ENCODE data around the gene CFAP97D1. TPM values are rescaled to one million over a fixed set of nuclear protein-coding genes. Genes with fewer than 3 reads are reported as not detected.

The CFAP97D1 gene
- polyA plus RNA-seq, 2 of the 4 experiments (the other 2 are of a cell fraction) = not detected

DNA sequence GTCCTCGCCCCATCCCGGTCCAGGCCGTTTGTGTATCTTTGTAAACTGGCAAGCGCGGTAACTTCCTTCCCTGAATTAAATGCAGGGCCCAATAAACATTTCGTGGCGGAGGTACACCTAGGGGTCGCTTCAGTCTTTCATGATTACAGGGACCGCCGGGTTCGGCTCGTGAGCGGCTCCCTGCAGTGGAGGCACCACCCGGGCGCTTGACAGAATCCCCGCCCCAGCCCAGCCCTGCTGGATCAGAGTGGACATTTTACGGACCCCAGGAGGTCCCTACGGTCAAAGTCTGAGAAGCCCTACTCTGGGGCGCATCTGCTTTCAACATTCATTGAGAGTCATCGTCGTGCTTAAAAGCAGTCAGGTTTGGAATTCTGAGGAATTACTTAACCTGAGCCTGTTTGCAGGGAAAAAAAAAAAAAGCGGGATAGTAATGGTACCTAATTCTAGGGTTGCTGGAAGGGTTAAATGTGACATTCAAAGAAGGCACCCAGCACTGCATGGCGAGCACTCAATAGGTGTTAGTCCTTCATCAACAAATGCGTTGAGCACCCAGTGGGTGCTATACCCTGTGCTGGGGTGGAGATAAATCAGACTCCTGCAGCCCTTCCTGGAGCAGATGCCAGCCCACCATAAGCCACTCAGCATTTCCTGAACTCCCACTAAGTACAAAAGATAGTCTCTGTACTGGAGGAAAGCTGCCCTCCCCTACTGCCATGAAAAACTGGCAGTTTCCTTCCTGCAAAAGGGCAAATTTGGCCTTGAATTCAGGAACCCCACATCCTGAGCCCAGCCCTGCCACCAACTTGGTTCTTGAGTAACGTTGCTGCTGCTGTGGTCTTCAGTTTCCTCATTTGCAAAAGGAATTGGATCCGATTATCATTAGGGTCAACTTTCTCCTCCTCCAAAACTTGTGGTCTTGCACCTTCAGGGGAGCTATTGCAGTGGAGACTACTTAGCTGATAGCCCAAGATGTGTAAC is 800 bp upstream of the CFAP97D1 start (continued):
- TF ChIP-seq, protein P1, sequence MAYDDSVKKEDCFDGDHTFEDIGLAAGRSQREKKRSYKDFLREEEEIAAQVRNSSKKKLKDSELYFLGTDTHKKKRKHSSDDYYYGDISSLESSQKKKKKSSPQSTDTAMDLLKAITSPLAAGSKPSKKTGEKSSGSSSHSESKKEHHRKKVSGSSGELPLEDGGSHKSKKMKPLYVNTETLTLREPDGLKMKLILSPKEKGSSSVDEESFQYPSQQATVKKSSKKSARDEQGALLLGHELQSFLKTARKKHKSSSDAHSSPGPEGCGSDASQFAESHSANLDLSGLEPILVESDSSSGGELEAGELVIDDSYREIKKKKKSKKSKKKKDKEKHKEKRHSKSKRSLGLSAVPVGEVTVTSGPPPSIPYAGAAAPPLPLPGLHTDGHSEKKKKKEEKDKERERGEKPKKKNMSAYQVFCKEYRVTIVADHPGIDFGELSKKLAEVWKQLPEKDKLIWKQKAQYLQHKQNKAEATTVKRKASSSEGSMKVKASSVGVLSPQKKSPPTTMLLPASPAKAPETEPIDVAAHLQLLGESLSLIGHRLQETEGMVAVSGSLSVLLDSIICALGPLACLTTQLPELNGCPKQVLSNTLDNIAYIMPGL (CRISPR knock-in tag; IDR thresholded peaks at IDR 0.05; ENCODE audit: borderline replicate concordance) = no peak
- TF ChIP-seq SMC3 (IDR thresholded peaks at IDR 0.05) (peak; percentile 26; the same call in 1 of the 3 replicates), MYC (IDR thresholded peaks at IDR 0.05; ENCODE audit: borderline replicate concordance, low read length) (0 out of 2 replicates have a peak, but pooled peaks have one; percentile 83), GATA3 (IDR thresholded peaks at IDR 0.05; ENCODE audit: borderline replicate concordance) (no peak), BHLHE40 (IDR thresholded peaks at IDR 0.05; ENCODE audit: low read depth, low read length) (no peak), EHF (CRISPR knock-in tag; IDR thresholded peaks at IDR 0.05) (no peak), MAX (IDR thresholded peaks at IDR 0.05) (0 out of 2 replicates have a peak, but pooled peaks have one; percentile 14), POLR2AphosphoS2 (conservative IDR thresholded peaks at IDR 0.05; ENCODE audit: low read length) (no peak)

DNA sequence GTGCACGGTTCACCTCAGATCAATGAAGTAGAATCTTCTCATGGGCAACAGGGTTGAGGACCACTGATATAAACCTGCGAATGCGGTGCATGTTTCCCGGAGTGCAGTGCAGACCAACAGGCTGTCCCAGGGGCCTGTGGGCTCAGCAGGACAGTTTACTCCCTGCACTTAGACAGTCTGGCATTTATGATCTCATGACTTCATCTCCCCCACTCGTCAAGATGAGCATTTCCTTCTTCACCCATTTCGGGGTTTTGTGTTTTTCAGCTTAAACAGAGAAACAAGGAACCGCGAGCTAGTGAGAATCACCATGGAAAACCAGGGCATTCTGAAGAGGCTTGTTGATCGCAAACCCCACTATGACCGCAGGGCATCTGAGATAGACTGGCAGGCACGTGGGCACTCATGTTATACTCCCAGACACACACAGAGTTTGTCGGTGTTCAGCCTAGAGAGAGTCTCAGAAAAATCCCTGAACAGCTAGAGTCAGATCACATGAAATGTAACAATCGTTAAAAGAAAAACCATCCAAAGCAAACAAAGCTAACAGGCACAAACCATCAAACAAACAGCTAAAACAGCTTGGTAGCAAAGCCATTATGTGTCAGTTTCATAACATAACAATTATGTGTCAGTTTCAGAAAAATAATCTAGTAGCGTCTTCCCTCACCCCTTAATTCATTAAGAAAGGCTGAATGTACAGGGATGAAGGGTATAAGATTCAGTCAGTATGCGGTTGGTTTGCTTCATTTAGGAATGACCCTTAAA is 2.9 kb downstream of the CFAP97D1 start:
- no peak for FAIRE-seq
- 76% methylated on average over 15 of the region's 15 CpGs for WGBS (ENCODE audit: missing lambda C conversion rate)
- no peak overlapping the region for H3K27ac ChIP-seq
- H3K9me3 ChIP-seq = no peaks in the 10 kb centered on the region
- no peak for DNase-seq (ENCODE audit: low read depth in 1 of 2, low spot score in 1 of 2)
- no peak overlapping the region for H3K4me2 ChIP-seq
- peaks cover 4% of the 10 kb centered on the region for H3K4me1 ChIP-seq
- POLR2A ChIA-PET = no interaction called here
- H3K4me3 ChIP-seq = no peak overlapping the region
- CTCF ChIA-PET = interaction anchor here (0.9 to 7.6 kb wide), 6 partner anchors 16 to 64 kb away, joined by 3 to 54 read pairs (median 6); partner anchors contain the start of gene CD300LG
- TF ChIP-seq ZSCAN20 (CRISPR knock-in tag; IDR thresholded peaks at IDR 0.05) (no peak), NPAS2 (CRISPR knock-in tag; IDR thresholded peaks at IDR 0.05; ENCODE audit: borderline replicate concordance) (no peak), EP300 (IDR thresholded peaks at IDR 0.05) (no peak), FOXS1 (CRISPR knock-in tag; IDR thresholded peaks at IDR 0.05) (no peak), GATA3 (IDR thresholded peaks at IDR 0.05; ENCODE audit: borderline replicate concordance) (no peak), ZFP36 (IDR thresholded peaks at IDR 0.05; ENCODE audit: borderline replicate concordance, partially characterized antibody) (no peak)
- TF ChIP-seq, protein P2, sequence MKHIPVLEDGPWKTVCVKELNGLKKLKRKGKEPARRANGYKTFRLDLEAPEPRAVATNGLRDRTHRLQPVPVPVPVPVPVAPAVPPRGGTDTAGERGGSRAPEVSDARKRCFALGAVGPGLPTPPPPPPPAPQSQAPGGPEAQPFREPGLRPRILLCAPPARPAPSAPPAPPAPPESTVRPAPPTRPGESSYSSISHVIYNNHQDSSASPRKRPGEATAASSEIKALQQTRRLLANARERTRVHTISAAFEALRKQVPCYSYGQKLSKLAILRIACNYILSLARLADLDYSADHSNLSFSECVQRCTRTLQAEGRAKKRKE (CRISPR knock-in tag; IDR thresholded peaks at IDR 0.05; ENCODE audit: low read depth) = no peak
- TF ChIP-seq, protein P3, sequence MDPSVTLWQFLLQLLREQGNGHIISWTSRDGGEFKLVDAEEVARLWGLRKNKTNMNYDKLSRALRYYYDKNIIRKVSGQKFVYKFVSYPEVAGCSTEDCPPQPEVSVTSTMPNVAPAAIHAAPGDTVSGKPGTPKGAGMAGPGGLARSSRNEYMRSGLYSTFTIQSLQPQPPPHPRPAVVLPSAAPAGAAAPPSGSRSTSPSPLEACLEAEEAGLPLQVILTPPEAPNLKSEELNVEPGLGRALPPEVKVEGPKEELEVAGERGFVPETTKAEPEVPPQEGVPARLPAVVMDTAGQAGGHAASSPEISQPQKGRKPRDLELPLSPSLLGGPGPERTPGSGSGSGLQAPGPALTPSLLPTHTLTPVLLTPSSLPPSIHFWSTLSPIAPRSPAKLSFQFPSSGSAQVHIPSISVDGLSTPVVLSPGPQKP (IDR thresholded peaks at IDR 0.05; ENCODE audit: low read depth, low read length) = no peak
- ATAC-seq = no peak

DNA sequence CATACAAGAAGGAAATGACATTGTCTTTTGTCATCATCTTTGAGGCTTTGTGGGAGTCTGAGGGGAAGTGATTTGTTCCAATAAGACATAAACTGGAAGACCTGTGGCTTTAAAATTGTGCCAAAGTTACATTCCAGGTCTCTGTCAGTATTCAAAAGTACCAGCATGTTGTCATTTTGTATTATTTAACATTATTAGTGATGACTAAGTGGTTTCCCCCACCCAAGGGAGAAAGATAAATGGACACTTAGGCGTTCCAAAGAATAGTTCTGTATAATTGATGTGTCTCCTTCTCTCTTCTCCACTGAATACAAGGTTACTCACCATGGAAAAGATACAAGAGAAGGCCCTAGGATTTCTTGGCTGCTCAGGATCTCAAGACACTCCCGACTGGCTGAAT is 3.8 kb downstream of the CFAP97D1 start:
- no peak for DNase-seq (ENCODE audit: low read depth in 1 of 2, low spot score in 1 of 2)
- no peak overlapping the region for H3K27ac ChIP-seq
- no peak for FAIRE-seq
- ChIA-PET CTCF (interaction anchor here (0.5 to 2.8 kb wide), 3 partner anchors 8 to 23 kb away, joined by 3 to 9 read pairs (median 6); no protein-coding TSS in a partner anchor), POLR2A (no interaction called here)
- H3K4me1 ChIP-seq = peaks cover 4% of the 10 kb centered on the region
- no peak overlapping the region for H3K4me3 ChIP-seq
- 64% methylated on average over 2 of the region's 2 CpGs for WGBS (ENCODE audit: missing lambda C conversion rate)
- TF ChIP-seq MAFK (IDR thresholded peaks at IDR 0.05; ENCODE audit: partially characterized antibody) = peak; percentile 37
- TF ChIP-seq KDM1A (IDR thresholded peaks at IDR 0.05; ENCODE audit: low read depth) = no peak
- no peaks in the 10 kb centered on the region for H3K9me3 ChIP-seq
- H3K4me2 ChIP-seq = no peak overlapping the region
- no peak for ATAC-seq

All from A549 (cell line).